BLaER1 treated with 17β-estradiol and CSF1 and Interleukin-3, amounts not matched to agents 10 nM and 100 nM (cell line): ENCODE measurements around the gene LAMTOR4.
"Not testable (repeated sequence)": the region's sequence is repeated elsewhere in the genome, so short reads cannot be mapped to it uniquely, and the experiment has no call there.

ENCODE experiments used
- H3K27ac ChIP-seq, 11 experiments: shearing (Covaris generic); formaldehyde crosslinking; 2 replicates each; pipeline ENCODE4 v1.8.1; 2022
- H3K27me3 ChIP-seq, 11 experiments: shearing (Covaris generic); formaldehyde crosslinking; 2 replicates each; pipeline ENCODE4 v1.8.1; 2022
- H3K36me3 ChIP-seq, 11 experiments: shearing (Covaris generic); formaldehyde crosslinking; 2 replicates each; pipeline ENCODE4 v1.8.1; 2022
- H3K4me1 ChIP-seq, 10 experiments: shearing (Covaris generic); formaldehyde crosslinking; 2 replicates each; pipeline ENCODE4 v1.8.1; 2022
- H3K4me2 ChIP-seq, 11 experiments: shearing (Covaris generic); formaldehyde crosslinking; 2 replicates each; pipeline ENCODE4 v1.8.1; 2022
- H3K4me3 ChIP-seq, 10 experiments: shearing (Covaris generic); formaldehyde crosslinking; 2 replicates each; pipeline ENCODE4 v1.8.1; 2022
- H3K9ac ChIP-seq, 11 experiments: shearing (Covaris generic); formaldehyde crosslinking; 2 replicates each; pipeline ENCODE4 v1.8.1; 2022
- H3K9me3 ChIP-seq, 11 experiments: shearing (Covaris generic); formaldehyde crosslinking; replicated peaks in 1 of 11; 2 replicates each; pipeline ENCODE4 v1.8.1; 2022
- H4K20me1 ChIP-seq, 11 experiments: shearing (Covaris generic); formaldehyde crosslinking; 2 replicates each; pipeline ENCODE4 v1.8.1; 2022
- Cebpa-rat ChIP-seq, 11 experiments: shearing (Covaris generic); IDR thresholded peaks; 2 replicates each; pipeline ENCODE4 v1.8.1; 2022

Gene LAMTOR4

DNA sequence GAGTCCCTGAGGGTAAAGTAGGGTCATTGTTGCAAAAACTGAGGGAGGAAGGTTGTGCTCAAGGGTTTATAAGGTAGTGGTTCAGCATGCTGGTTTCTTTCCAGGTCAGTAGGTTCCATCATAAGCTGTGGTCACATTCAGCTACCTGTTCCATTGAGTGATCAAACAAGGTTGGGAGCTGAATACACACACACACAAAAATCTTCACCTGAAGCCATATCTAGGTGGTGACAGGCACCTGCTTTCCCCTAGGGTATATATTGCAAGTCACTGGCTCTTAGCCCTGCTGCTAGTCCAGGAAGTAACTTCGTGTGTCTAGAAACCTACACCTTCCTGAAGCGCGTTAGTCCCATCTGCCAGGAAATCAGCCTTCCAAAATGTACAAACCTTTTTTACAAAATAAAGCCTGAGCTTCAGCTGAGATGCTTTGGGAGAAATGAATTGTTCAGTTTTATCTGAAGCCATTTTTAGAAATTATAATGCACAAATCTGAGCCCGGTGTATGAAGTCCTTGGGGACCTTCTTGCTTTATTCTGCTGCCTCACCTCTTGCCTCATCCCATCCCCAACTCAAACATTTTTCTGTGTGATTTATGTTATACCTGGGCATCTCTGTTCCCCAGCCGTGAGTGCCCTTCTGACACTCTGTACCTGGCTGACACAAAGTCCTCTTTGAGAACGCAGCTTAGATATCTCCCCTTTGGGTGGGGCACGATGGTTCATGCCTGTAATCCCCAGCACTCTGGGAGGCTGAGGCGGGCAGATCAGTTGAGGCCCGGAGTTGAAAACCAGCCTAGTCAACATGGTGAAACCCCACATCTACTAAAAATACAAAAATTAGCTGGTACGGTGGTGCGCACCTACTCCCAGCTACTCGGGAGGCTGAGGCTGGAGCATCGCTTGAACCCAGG, 10.6 kb upstream of the LAMTOR4 start:
- no peak overlapping the region for H3K27ac ChIP-seq

DNA sequence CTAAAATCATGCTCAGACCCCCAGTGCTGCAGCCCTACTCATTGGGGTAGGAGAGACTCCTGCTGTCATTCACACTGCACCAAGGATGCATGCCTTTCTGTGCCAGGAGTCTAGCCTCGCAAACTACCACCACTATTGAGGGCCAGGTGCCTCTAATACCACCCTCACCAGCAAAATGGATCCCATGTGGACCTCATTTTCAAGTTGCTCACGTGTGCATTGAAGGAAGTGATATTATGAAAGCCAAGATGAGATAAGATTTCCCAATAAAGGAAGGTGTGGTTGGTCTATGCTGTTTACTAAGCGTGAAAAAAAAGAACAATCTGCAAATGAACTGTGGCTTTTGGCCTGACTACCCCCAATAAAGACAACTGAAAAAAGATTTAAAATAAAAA, 7.2 kb upstream of the LAMTOR4 start:
- Histone ChIP-seq H3K27me3 (no peaks in the 10 kb centered on the region), H3K4me2 (peak overlapping the region; percentile 33 to 91 (median 77); a peak in 21 of 22 replicates), H3K4me3 (0 out of 20 replicates have a peak overlapping the region, but pooled peaks of 1 of the 10 experiments have one; percentile 18), H3K9me3 (no peaks in the 10 kb centered on the region), H3K9ac (peak overlapping the region in 9 of 11 experiments; percentile 37 to 72 (median 54); a peak in 14 of 22 replicates), H3K36me3 (no peaks in the 10 kb centered on the region), H4K20me1 (no peaks in the 10 kb centered on the region), H3K27ac (peak overlapping the region in 10 of 11 experiments; percentile 3 to 85 (median 71); a peak in 17 of 22 replicates), H3K4me1 (peaks cover 23 to 59% (median 40%) of the 10 kb centered on the region in 10 experiments)
- TF ChIP-seq Cebpa-rat (IDR thresholded peaks at IDR 0.05) = peak in 7 of 11 experiments; percentile 13 to 54 (median 38); a peak in 3 of 22 replicates

More for the DNA sequence above, 10.6 kb upstream of the LAMTOR4 start:
- no peak overlapping the region for H3K4me3 ChIP-seq
- H3K9me3 ChIP-seq = no peaks in the 10 kb centered on the region
- no peaks in the 10 kb centered on the region for H3K36me3 ChIP-seq
- no peaks in the 10 kb centered on the region for H3K27me3 ChIP-seq
- H3K9ac ChIP-seq = peak overlapping the region in 1 of 11 experiments; percentile 1; a peak in 1 of 22 replicates
- no peak for TF ChIP-seq Cebpa-rat (IDR thresholded peaks at IDR 0.05)
- peak overlapping the region in 10 of 11 experiments; percentile 3 to 68 (median 40); a peak in 19 of 22 replicates for H3K4me2 ChIP-seq
- H3K4me1 ChIP-seq = peaks cover 23 to 61% (median 39%) of the 10 kb centered on the region in 10 experiments
- H4K20me1 ChIP-seq = no peaks in the 10 kb centered on the region

DNA sequence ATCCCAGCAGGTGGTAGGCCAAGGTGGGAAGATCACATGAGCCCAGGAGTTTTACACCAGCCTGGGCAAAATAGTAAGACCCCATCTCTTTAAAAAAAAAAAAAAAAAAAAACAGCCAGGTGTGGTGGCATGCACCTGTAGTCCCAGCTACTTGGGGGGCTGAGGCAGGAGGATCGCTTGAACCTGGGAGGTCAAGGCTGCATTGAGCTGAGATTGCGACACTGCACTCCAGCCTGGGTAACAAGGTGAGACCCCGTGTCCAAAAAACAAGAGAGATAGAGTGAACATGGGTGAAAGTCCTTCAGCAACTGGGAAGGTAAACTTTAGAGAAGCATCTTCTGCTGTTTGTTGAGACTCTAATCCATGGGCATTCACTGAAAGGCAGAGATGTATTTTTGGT, 6.3 kb upstream of the LAMTOR4 start:
- Histone ChIP-seq H3K4me2 (peak overlapping the region in 9 of 11 experiments; percentile 59 to 91 (median 78); a peak in 15 of 22 replicates), H3K9ac (peak overlapping the region in 5 of 11 experiments; percentile 35 to 72 (median 60); a peak in 6 of 22 replicates), H3K27me3 (no peaks in the 10 kb centered on the region), H3K4me3 (no peak overlapping the region), H3K36me3 (no peaks in the 10 kb centered on the region), H3K9me3 (no peaks in the 10 kb centered on the region), H4K20me1 (no peaks in the 10 kb centered on the region), H3K4me1 (peaks cover 22 to 59% (median 40%) of the 10 kb centered on the region in 10 experiments), H3K27ac (peak overlapping the region in 8 of 11 experiments; percentile 27 to 85 (median 75); a peak in 14 of 22 replicates)
- peak in 2 of 11 experiments; percentile 32 to 56; a peak in 2 of 22 replicates for TF ChIP-seq Cebpa-rat (IDR thresholded peaks at IDR 0.05)

GRCh38 chr7:100146350-100146749, 2.4 kb upstream of the LAMTOR4 start:
- H3K9ac ChIP-seq, H3K9me3 ChIP-seq, H3K27me3 ChIP-seq, H4K20me1 ChIP-seq, H3K4me3 ChIP-seq, H3K27ac ChIP-seq, H3K4me2 ChIP-seq: not testable (repeated sequence)
- Histone ChIP-seq H3K4me1 (peaks cover 31 to 48% (median 40%) of the 10 kb centered on the region in 10 experiments), H3K36me3 (peaks cover 0 to 15% (median 9%) of the 10 kb centered on the region in 11 experiments; a peak in 9 of 22 replicates)
- TF ChIP-seq Cebpa-rat (IDR thresholded peaks at IDR 0.05) = 0 out of 22 replicates have a peak, but pooled peaks of 1 of the 11 experiments have one; percentile 17

GRCh38 chr7:100147278-100147677, 1.4 kb upstream of the LAMTOR4 start:
- Histone ChIP-seq H3K4me1 (peaks cover 31 to 48% (median 40%) of the 10 kb centered on the region in 10 experiments), H3K4me2 (no peak overlapping the region), H3K9me3 (no peaks in the 10 kb centered on the region), H3K36me3 (peaks cover 0 to 23% (median 10%) of the 10 kb centered on the region in 11 experiments; a peak in 15 of 22 replicates), H3K27me3 (no peaks in the 10 kb centered on the region), H3K4me3 (no peak overlapping the region), H4K20me1 (peaks cover 0 to 7% (median 0%) of the 10 kb centered on the region in 11 experiments; a peak in 3 of 22 replicates), H3K9ac (no peak overlapping the region), H3K27ac (no peak overlapping the region)
- no peak for TF ChIP-seq Cebpa-rat (IDR thresholded peaks at IDR 0.05)

DNA sequence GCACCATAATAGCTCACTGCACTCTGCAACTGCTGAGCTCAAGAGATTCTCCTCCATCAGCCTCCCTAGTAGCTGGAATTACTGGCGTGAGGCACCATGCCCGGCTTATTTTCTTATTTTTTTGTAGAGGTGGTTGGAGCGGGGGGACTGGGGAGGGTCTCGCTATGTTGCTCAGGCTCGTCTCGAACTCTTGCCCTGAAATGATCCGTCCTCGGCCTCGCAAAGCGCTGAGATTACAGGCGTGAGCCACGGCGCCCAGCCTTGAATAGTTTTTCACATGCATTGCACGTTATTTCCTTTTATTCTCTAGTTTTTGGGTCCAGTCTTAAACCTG, 526 bp upstream of the LAMTOR4 start:
- H3K27me3 ChIP-seq = no peaks in the 10 kb centered on the region
- no peak for TF ChIP-seq Cebpa-rat (IDR thresholded peaks at IDR 0.05)
- H3K36me3 ChIP-seq = peaks cover 6 to 29% (median 17%) of the 10 kb centered on the region in 11 experiments
- H3K9me3 ChIP-seq = no peaks in the 10 kb centered on the region
- peaks cover 37 to 48% (median 43%) of the 10 kb centered on the region in 10 experiments for H3K4me1 ChIP-seq
- peak overlapping the region; percentile 63 to 99 (median 76) for H3K4me2 ChIP-seq
- H4K20me1 ChIP-seq = peaks cover 0 to 13% (median 5%) of the 10 kb centered on the region in 11 experiments; a peak in 16 of 22 replicates
- peak overlapping the region; percentile 84 to 94 (median 90); a peak in 18 of 20 replicates for H3K4me3 ChIP-seq
- peak overlapping the region; percentile 38 to 91 (median 87); a peak in 19 of 22 replicates for H3K9ac ChIP-seq
- peak overlapping the region in 10 of 11 experiments; percentile 15 to 93 (median 85); a peak in 19 of 22 replicates for H3K27ac ChIP-seq

GRCh38 chr7:100152404-100152803, 3.7 kb downstream of the LAMTOR4 start:
- Histone ChIP-seq H4K20me1 (peaks cover 35 to 55% (median 46%) of the 10 kb centered on the region in 11 experiments), H3K27ac (peak overlapping the region in 8 of 11 experiments; percentile 15 to 74 (median 50); a peak in 16 of 22 replicates), H3K9me3 (no peaks in the 10 kb centered on the region), H3K4me2 (peak overlapping the region; percentile 57 to 100 (median 80)), H3K4me3 (no peak overlapping the region), H3K36me3 (peaks cover 40 to 72% (median 53%) of the 10 kb centered on the region in 11 experiments), H3K9ac (peak overlapping the region in 5 of 11 experiments; percentile 1 to 52 (median 49); a peak in 9 of 22 replicates), H3K27me3 (no peaks in the 10 kb centered on the region), H3K4me1 (peaks cover 69 to 89% (median 81%) of the 10 kb centered on the region in 10 experiments)
- no peak for TF ChIP-seq Cebpa-rat (IDR thresholded peaks at IDR 0.05)

GRCh38 chr7:100152937-100153666, 4.4 kb downstream of the LAMTOR4 start:
- TF ChIP-seq Cebpa-rat (IDR thresholded peaks at IDR 0.05) = no peak
- peak overlapping the region in 1 of 10 experiments; percentile 4; a peak in 1 of 20 replicates for H3K4me3 ChIP-seq
- peaks cover 40 to 72% (median 54%) of the 10 kb centered on the region in 11 experiments for H3K36me3 ChIP-seq
- peaks cover 39 to 62% (median 50%) of the 10 kb centered on the region in 11 experiments for H4K20me1 ChIP-seq
- no peaks in the 10 kb centered on the region for H3K27me3 ChIP-seq
- H3K4me2 ChIP-seq = peak overlapping the region; percentile 57 to 100 (median 80); a peak in 21 of 22 replicates
- no peaks in the 10 kb centered on the region for H3K9me3 ChIP-seq
- H3K4me1 ChIP-seq = peaks cover 71 to 88% (median 83%) of the 10 kb centered on the region in 10 experiments
- H3K27ac ChIP-seq = peak overlapping the region in 9 of 11 experiments; percentile 9 to 74 (median 48); a peak in 17 of 22 replicates
- peak overlapping the region in 9 of 11 experiments; percentile 1 to 52 (median 30); a peak in 12 of 22 replicates for H3K9ac ChIP-seq
